ENCODE data around the gene PRAMEF18.
"Not testable (repeated sequence)": the region's sequence is repeated elsewhere in the genome, so short reads cannot be mapped to it uniquely, and the experiment has no call there.

PRAMEF18 gene

DNA sequence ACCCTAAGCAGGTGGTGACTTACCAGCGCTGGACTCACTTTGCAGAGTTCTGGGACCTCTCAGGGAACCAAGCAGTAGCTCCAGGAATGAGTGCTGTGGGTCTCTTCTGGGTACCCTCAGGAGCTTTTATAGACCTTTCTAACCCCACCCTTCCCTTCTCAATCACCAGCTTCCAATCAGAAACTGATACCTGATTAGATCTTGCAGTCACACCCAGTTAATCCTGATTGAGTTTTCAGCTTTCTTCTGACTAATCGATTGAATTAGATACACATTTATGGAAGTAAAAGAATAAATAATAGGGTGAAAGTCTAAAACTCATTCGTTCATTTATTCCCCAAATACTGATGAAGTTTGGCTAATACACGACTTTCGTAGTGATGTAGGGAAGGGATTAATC, 24.6 kb downstream of the PRAMEF18 start, which contains the start of gene PRAMEF13:
TSS of gene PRAMEF13 (minus strand) at position 101 of the 400 bp plus-strand sequence. CDS start 1,820 bp downstream, outside the sequence.
- DNase-seq: not testable (repeated sequence)
